Psoas muscle (tissue), 8 donors: ENCODE measurements around the gene NACAD. TPM values are rescaled to one million over a fixed set of nuclear protein-coding genes. Genes with fewer than 3 reads are reported as not detected.

Experiments
- ATAC-seq, 4 donors: fragments of 200-7000 bp; cut with Tn5 transposase; one replicate each; pipeline ENCODE4 v1.9.1; 2020; ENCODE audit warnings: moderate library complexity in 3 of 4, mild to moderate bottlenecking in 2 of 4
- DNase-seq, 2 donors: peaks; one replicate each; pipeline ENCODE4 v3.0.0-alpha.2; 2020
- H3K27ac ChIP-seq: fragments of 200-600 bp; one replicate; pipeline ENCODE4 v1.8.0; 2022
- H3K27me3 ChIP-seq, 3 donors: fragments of 200-600 bp in 1 of 3; one replicate each; pipeline versions ENCODE4 v1.6.1 to v1.8.0; 2013 to 2022; ENCODE audit warnings: low read length in 2 of 3, mild to moderate bottlenecking in 2 of 3, moderate library complexity in 1 of 3; ENCODE audit not compliant: insufficient read depth in 3 of 3
- H3K36me3 ChIP-seq, 2 donors: fragments of 200-600 bp in 1 of 2; one replicate each; pipeline versions ENCODE4 v1.6.1 to v1.8.0; 2013 to 2022; ENCODE audit warnings: low read depth in 1 of 2, mild to moderate bottlenecking in 1 of 2, moderate library complexity in 1 of 2; ENCODE audit not compliant: insufficient read depth in 1 of 2
- H3K4me1 ChIP-seq: fragments of 200-600 bp; one replicate; pipeline ENCODE4 v1.8.0; 2022
- H3K4me3 ChIP-seq: fragments of 200-600 bp; one replicate; pipeline ENCODE4 v1.8.0; 2022; ENCODE audit warnings: mild to moderate bottlenecking
- H3K9me3 ChIP-seq: fragments of 200-600 bp; one replicate; pipeline ENCODE4 v1.8.0; 2022
- CTCF ChIP-seq: fragments of 200-600 bp; IDR thresholded peaks from one replicate; pipeline ENCODE4 v1.8.0; 2022; ENCODE audit warnings: antibody characterized with exemption
- WGBS, 3 donors: extraction: QIAGEN DNeasy Blood & Tissue Kit; methylation state at CpG; one replicate each; pipeline versions ENCODE4 v1.1.6 to v1.1.7; 2013; 5-methylcytosine and 5-hydroxymethylcytosine counted together
- intact Hi-C, 2 donors: fragments of 100-400 bp; cut with DNase I; formaldehyde crosslinking; loops; one replicate each; pipeline versions ENCODE4 v1.11.0 to v1.14.2; 2022
- polyA plus RNA-seq, 3 donors: library from polyadenylated mRNA; stranded (reverse); fragments of 200-250 nt; gene quantifications; one replicate each; pipeline ENCODE4 v1.2.3, GENCODE V29; 2013
- total RNA-seq, 4 donors: library from RNA; stranded (reverse); fragmentation: NEBNext Ultra II Directional in 2 of 4; extraction: Animal tissue kit (Norgen Biotek cat#: 25700) in 2 of 4; gene quantifications; one replicate each; pipeline versions ENCODE4 v1.2.1 to v1.2.4, GENCODE V29; 2021 to 2023
- donor health status: healthy with polysubstance abuse.
- donor health status: DM: no; HTN: no; CAD: no; lungs with moderate emphysema.
- donor health status: Bipolar disorder and iron deficiency.
- donor health status: healthy.
- donor health status: DM: yes; HTN: yes; CAD: no.
- donor health status: DM: no; HTN: no; CAD: no.
- donor health status: DM: no; HTN: no; CAD: no.
- donor health status: DM: yes; HTN: yes; CAD: no.

Gene NACAD
- total and polyA plus RNA-seq, 7 donors, result 0.23 to 1.4 (median 1.1) TPM

GRCh38 chr7:45112648-45113047 lies 23.9 kb upstream of the NACAD start:
- DNase-seq (no peak), ATAC-seq (no peak)
- Histone ChIP-seq H3K4me1 (peaks cover 18% of the 10 kb centered on the region), H3K27ac (peak overlapping the region; percentile 95), H3K27me3 (no peaks in the 10 kb centered on the region), H3K9me3 (no peaks in the 10 kb centered on the region), H3K36me3 (peaks cover 6 to 17% of the 10 kb centered on the region in 2 donors), H3K4me3 (peak overlapping the region; percentile 90)
- TF ChIP-seq CTCF, result no peak
- intact Hi-C loops, result loop anchor here (5.0 kb wide), 2 partner anchors 110 to 125 kb away; partner anchors contain the start of gene CCM2 (in 2 of the 2)
- 85 to 95% (median 94%) methylated on average over 1 of the region's 1 CpG for WGBS, 3 donors

- 0% methylated on average over 62 to 64 of the region's 64 CpGs for WGBS, 3 donors
- H3K4me3 ChIP-seq, result peak within 1 kb of the TSS; percentile 90
- H3K27ac ChIP-seq, result peak within 1 kb of the TSS; percentile 95
- peaks cover 9 to 28% of the 10 kb centered on the region in 2 donors for H3K36me3 ChIP-seq
- intact Hi-C loops, result loop anchor here (5.0 kb wide), 2 partner anchors 109 to 124 kb away; partner anchors contain the start of gene CCM2 (in 2 of the 2)
- peaks cover 26% of the 10 kb centered on the region for H3K4me1 ChIP-seq
- DNase-seq, result peak; percentile 97 to 98
- no peaks in the 10 kb centered on the region for H3K27me3 ChIP-seq
- no peaks in the 10 kb centered on the region for H3K9me3 ChIP-seq
- peak; percentile 35 for TF ChIP-seq CTCF
- peak; percentile 99 for ATAC-seq
These were observed 22.8 kb upstream of the NACAD start, which contains the start of gene TBRG4 for GRCh38 chr7:45111298-45112223. TSS of gene TBRG4 (minus strand) at chr7:45111697. CDS start at chr7:45109237, 2,460 bp downstream.

GRCh38 chr7:45108863-45109262 lies 20.1 kb upstream of the NACAD start:
- ATAC-seq, result no peak
- Histone ChIP-seq H3K9me3 (no peaks in the 10 kb centered on the region), H3K27ac (no peak overlapping the region), H3K27me3 (no peaks in the 10 kb centered on the region), H3K36me3 (peaks cover 18 to 55% of the 10 kb centered on the region in 2 donors), H3K4me1 (peaks cover 26% of the 10 kb centered on the region), H3K4me3 (peak overlapping the region; percentile 28)
- 66 to 82% (median 82%) methylated on average over 8 of the region's 8 CpGs for WGBS, 3 donors
- peak in 1 of 2 donors; percentile 25 for DNase-seq
- intact Hi-C loops, result no loop called here
- TF ChIP-seq CTCF, result no peak

- 80 to 89% (median 85%) methylated on average over 3 of the region's 3 CpGs for WGBS, 3 donors
- ATAC-seq (no peak), DNase-seq (no peak)
- Histone ChIP-seq H3K9me3 (no peaks in the 10 kb centered on the region), H3K36me3 (peaks cover 20 to 70% of the 10 kb centered on the region in 2 donors), H3K4me1 (peaks cover 26% of the 10 kb centered on the region), H3K4me3 (peak overlapping the region; percentile 25), H3K27me3 (no peaks in the 10 kb centered on the region), H3K27ac (no peak overlapping the region)
- intact Hi-C loops, result no loop called here
- no peak for TF ChIP-seq CTCF
These were observed 18.6 kb upstream of the NACAD start for GRCh38 chr7:45107356-45107755.
